Stomach (tissue), 4 donors: ENCODE data around the gene HS3ST6.

Experiments used
- POLR2A ChIP-seq, 4 donors: fragments of 450-650 bp; IDR thresholded peaks; one replicate each; pipeline ENCODE4 v1.6.1; 2016; ENCODE audit warnings: antibody characterized with exemption in 4 of 4, control low read depth in 2 of 4, mild to moderate bottlenecking in 1 of 4, moderate library complexity in 1 of 4
- POLR2AphosphoS5 ChIP-seq, 3 donors: sonication (generic); formaldehyde crosslinking; IDR thresholded peaks; one replicate each; pipeline ENCODE4 v1.6.1; 2016; ENCODE audit warnings: antibody characterized with exemption in 3 of 3
- TF ChIP-seq, protein P1 (sequence below), 7 experiments: fragments of 450-650 bp in 4 of 7; fragments of 200-600 bp in 3 of 7; sonication (generic) in 3 of 7; IDR thresholded peaks; one replicate each; pipeline ENCODE4 v1.5.1; 2016 to 2019; ENCODE audit warnings: antibody characterized with exemption in 7 of 7, control low read depth in 2 of 7, mild to moderate bottlenecking in 1 of 7

DNA sequence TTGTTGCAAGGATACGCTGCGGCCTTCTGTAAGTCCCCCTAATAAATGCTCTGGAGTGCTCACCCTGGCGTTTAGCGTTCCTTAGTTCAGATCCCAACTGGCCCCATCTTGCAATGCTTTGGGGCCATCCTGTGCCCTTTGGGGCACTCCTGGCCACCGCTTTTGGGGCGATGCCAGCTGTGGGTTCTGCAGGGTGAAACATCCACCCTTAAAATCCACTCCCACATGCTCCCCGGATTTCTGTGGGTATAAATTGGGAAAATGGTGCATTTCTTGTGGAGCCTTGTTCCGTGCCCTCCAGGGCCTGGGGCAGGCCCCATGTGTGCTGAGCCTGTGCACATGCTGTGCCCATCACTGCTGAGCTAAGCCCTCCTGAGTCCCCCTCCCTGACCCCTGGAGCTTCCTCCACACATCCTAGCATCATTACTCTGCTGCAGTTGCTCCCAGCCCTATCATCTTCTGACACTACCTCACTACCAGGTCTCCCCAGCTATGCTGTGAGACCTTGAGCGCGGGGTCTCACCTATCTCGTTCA is 18.8 kb upstream of the HS3ST6 start:
- TF ChIP-seq, protein P1, sequence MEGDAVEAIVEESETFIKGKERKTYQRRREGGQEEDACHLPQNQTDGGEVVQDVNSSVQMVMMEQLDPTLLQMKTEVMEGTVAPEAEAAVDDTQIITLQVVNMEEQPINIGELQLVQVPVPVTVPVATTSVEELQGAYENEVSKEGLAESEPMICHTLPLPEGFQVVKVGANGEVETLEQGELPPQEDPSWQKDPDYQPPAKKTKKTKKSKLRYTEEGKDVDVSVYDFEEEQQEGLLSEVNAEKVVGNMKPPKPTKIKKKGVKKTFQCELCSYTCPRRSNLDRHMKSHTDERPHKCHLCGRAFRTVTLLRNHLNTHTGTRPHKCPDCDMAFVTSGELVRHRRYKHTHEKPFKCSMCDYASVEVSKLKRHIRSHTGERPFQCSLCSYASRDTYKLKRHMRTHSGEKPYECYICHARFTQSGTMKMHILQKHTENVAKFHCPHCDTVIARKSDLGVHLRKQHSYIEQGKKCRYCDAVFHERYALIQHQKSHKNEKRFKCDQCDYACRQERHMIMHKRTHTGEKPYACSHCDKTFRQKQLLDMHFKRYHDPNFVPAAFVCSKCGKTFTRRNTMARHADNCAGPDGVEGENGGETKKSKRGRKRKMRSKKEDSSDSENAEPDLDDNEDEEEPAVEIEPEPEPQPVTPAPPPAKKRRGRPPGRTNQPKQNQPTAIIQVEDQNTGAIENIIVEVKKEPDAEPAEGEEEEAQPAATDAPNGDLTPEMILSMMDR (IDR thresholded peaks at IDR 0.05): no peak
- TF ChIP-seq POLR2AphosphoS5 (IDR thresholded peaks at IDR 0.05) (no peak), POLR2A (IDR thresholded peaks at IDR 0.05) (no peak)
